HG03565 (cell line): Measurements from ENCODE around the gene RPF1.
A peak's percentile ranks its signal among the peaks of the same experiment; 100 is the strongest.
"Not testable (repeated sequence)": the region's sequence is repeated elsewhere in the genome, so short reads cannot be mapped to it uniquely, and the experiment has no call there.

Experiments
- ATAC-seq: cut with Tn5 transposase; IDR thresholded peaks from one replicate; pipeline ENCODE4 v1.9.1; 2021; ENCODE audit warnings: mild to moderate bottlenecking, moderate library complexity; ENCODE audit not compliant: unreplicated experiment

The RPF1 gene

GRCh38 chr1:84489766-84490165 is 10.7 kb downstream of the RPF1 start:
- no peak for ATAC-seq

- ATAC-seq, result no peak
These were observed 13.7 kb downstream of the RPF1 start for GRCh38 chr1:84492726-84493125.

- ATAC-seq, result no peak
These were observed 14.7 kb downstream of the RPF1 start for GRCh38 chr1:84493747-84494146.

GRCh38 chr1:84496498-84496897 is 17.4 kb downstream of the RPF1 start:
- no peak for ATAC-seq

- ATAC-seq, result no peak
These were observed 18.7 kb downstream of the RPF1 start for GRCh38 chr1:84497631-84498275.

GRCh38 chr1:84502927-84503326 is 23.9 kb downstream of the RPF1 start:
- ATAC-seq, result no peak

GRCh38 chr1:84504580-84505492 is 25.8 kb downstream of the RPF1 start:
- ATAC-seq, result no peak

- peak; percentile 13 for ATAC-seq
These were observed 26.5 kb downstream of the RPF1 start for GRCh38 chr1:84505493-84506001.

GRCh38 chr1:84506002-84506728 is 27.1 kb downstream of the RPF1 start, which contains the start of the genes GNG5 and SPATA1:
Gene GNG5 (minus strand): TSS chr1:84506581. CDS start chr1:84506091, 490 bp downstream.
Gene SPATA1 (plus strand): TSS chr1:84506386. CDS start chr1:84516360, 9,974 bp downstream.
- ATAC-seq, result peak; percentile 78

GRCh38 chr1:84506729-84507453 is 27.8 kb downstream of the RPF1 start:
- no peak for ATAC-seq

- ATAC-seq, result not testable (repeated sequence)
These were observed 28.8 kb downstream of the RPF1 start for GRCh38 chr1:84507887-84508286.

- no peak for ATAC-seq
These were observed 29.4 kb downstream of the RPF1 start for GRCh38 chr1:84508510-84508909.

- ATAC-seq, result no peak
These were observed 30.0 kb downstream of the RPF1 start for GRCh38 chr1:84509029-84509428.

GRCh38 chr1:84510165-84510564 is 31.1 kb downstream of the RPF1 start:
- no peak for ATAC-seq

- no peak for ATAC-seq
These were observed 31.6 kb downstream of the RPF1 start for GRCh38 chr1:84510668-84511067.

- ATAC-seq, result no peak
These were observed 45.5 kb downstream of the RPF1 start for GRCh38 chr1:84524590-84524989.

GRCh38 chr1:84525779-84526178 is 46.7 kb downstream of the RPF1 start:
- ATAC-seq, result no peak

- ATAC-seq, result no peak
These were observed 59.5 kb downstream of the RPF1 start for GRCh38 chr1:84538599-84538998.

GRCh38 chr1:84539972-84540371 is 60.9 kb downstream of the RPF1 start:
- no peak for ATAC-seq

- no peak for ATAC-seq
These were observed 61.7 kb downstream of the RPF1 start for GRCh38 chr1:84540759-84541158.
